ENCODE data around the gene RPL10A. TPM values are rescaled to one million over a fixed set of nuclear protein-coding genes. Genes with fewer than 3 reads are reported as not detected.
"Not testable (repeated sequence)": the region's sequence is repeated elsewhere in the genome, so short reads cannot be mapped to it uniquely, and the experiment has no call there.

The RPL10A gene
- total RNA-seq, 1 donor from 2014 or later: 1,245 TPM

GRCh38 chr6:35511562-35511941, 43.4 kb downstream of the RPL10A start:
- Mint-ChIP-seq H3K27ac (ENCODE audit: unreplicated experiment) (no peak overlapping the region), H3K4me1 (ENCODE audit: unreplicated experiment) (no peaks in the 10 kb centered on the region), H3K4me3 (ENCODE audit: unreplicated experiment) (no peak overlapping the region), H3K9me3 (ENCODE audit: unreplicated experiment) (no peaks in the 10 kb centered on the region), H3K27me3 (ENCODE audit: unreplicated experiment) (no peaks in the 10 kb centered on the region), H3K36me3 (ENCODE audit: unreplicated experiment) (no peaks in the 10 kb centered on the region)
- DNase-seq (ENCODE audit: extremely low spot score, unreplicated experiment): no peak
- TF ChIP-seq CTCF (IDR thresholded peaks at IDR 0.05): no peak

GRCh38 chr6:35512006-35512405, 43.8 kb downstream of the RPL10A start:
- no peak overlapping the region for H3K4me3 Mint-ChIP-seq (ENCODE audit: unreplicated experiment)
- no peaks in the 10 kb centered on the region for H3K9me3 Mint-ChIP-seq (ENCODE audit: unreplicated experiment)
- H3K4me1 Mint-ChIP-seq (ENCODE audit: unreplicated experiment): no peaks in the 10 kb centered on the region
- no peaks in the 10 kb centered on the region for H3K36me3 Mint-ChIP-seq (ENCODE audit: unreplicated experiment)
- TF ChIP-seq CTCF (IDR thresholded peaks at IDR 0.05): no peak
- no peaks in the 10 kb centered on the region for H3K27me3 Mint-ChIP-seq (ENCODE audit: unreplicated experiment)
- H3K27ac Mint-ChIP-seq (ENCODE audit: unreplicated experiment): no peak overlapping the region
- no peak for DNase-seq (ENCODE audit: extremely low spot score, unreplicated experiment)

- no peak within 1 kb of the TSS for H3K27ac Mint-ChIP-seq (ENCODE audit: unreplicated experiment)
- TF ChIP-seq CTCF (IDR thresholded peaks at IDR 0.05): no peak
- no peaks in the 10 kb centered on the region for H3K9me3 Mint-ChIP-seq (ENCODE audit: unreplicated experiment)
- H3K27me3 Mint-ChIP-seq (ENCODE audit: unreplicated experiment): no peaks in the 10 kb centered on the region
- no peaks in the 10 kb centered on the region for H3K36me3 Mint-ChIP-seq (ENCODE audit: unreplicated experiment)
- no peaks in the 10 kb centered on the region for H3K4me1 Mint-ChIP-seq (ENCODE audit: unreplicated experiment)
- H3K4me3 Mint-ChIP-seq (ENCODE audit: unreplicated experiment): no peak within 1 kb of the TSS
- no peak for DNase-seq (ENCODE audit: extremely low spot score, unreplicated experiment)
These were observed 44.5 kb downstream of the RPL10A start, which contains the start of gene TULP1 for GRCh38 chr6:35512740-35513139. TSS of gene TULP1 (minus strand) at chr6:35512896. CDS start at chr6:35512858, 38 bp downstream.

GRCh38 chr6:35514587-35514986, 46.4 kb downstream of the RPL10A start:
- Mint-ChIP-seq H3K4me3 (ENCODE audit: unreplicated experiment) (no peak overlapping the region), H3K4me1 (ENCODE audit: unreplicated experiment) (no peaks in the 10 kb centered on the region), H3K36me3 (ENCODE audit: unreplicated experiment) (no peaks in the 10 kb centered on the region), H3K27ac (ENCODE audit: unreplicated experiment) (no peak overlapping the region), H3K9me3 (ENCODE audit: unreplicated experiment) (no peaks in the 10 kb centered on the region), H3K27me3 (ENCODE audit: unreplicated experiment) (no peaks in the 10 kb centered on the region)
- no peak for DNase-seq (ENCODE audit: extremely low spot score, unreplicated experiment)
- no peak for TF ChIP-seq CTCF (IDR thresholded peaks at IDR 0.05)

- not testable (repeated sequence) for H3K9me3 Mint-ChIP-seq (ENCODE audit: unreplicated experiment); H3K4me1 Mint-ChIP-seq (ENCODE audit: unreplicated experiment); H3K4me3 Mint-ChIP-seq (ENCODE audit: unreplicated experiment); DNase-seq (ENCODE audit: extremely low spot score, unreplicated experiment); H3K27ac Mint-ChIP-seq (ENCODE audit: unreplicated experiment); H3K36me3 Mint-ChIP-seq (ENCODE audit: unreplicated experiment); H3K27me3 Mint-ChIP-seq (ENCODE audit: unreplicated experiment)
These were observed 47.7 kb downstream of the RPL10A start for GRCh38 chr6:35515939-35516338.

GRCh38 chr6:35516712-35517111, 48.5 kb downstream of the RPL10A start:
- no peak for DNase-seq (ENCODE audit: extremely low spot score, unreplicated experiment)
- no peak for TF ChIP-seq CTCF (IDR thresholded peaks at IDR 0.05)
- Mint-ChIP-seq H3K36me3 (ENCODE audit: unreplicated experiment) (no peaks in the 10 kb centered on the region), H3K4me1 (ENCODE audit: unreplicated experiment) (no peaks in the 10 kb centered on the region), H3K27me3 (ENCODE audit: unreplicated experiment) (no peaks in the 10 kb centered on the region), H3K9me3 (ENCODE audit: unreplicated experiment) (no peaks in the 10 kb centered on the region), H3K4me3 (ENCODE audit: unreplicated experiment) (no peak overlapping the region), H3K27ac (ENCODE audit: unreplicated experiment) (no peak overlapping the region)

GRCh38 chr6:35517978-35518377, 49.8 kb downstream of the RPL10A start:
- DNase-seq (ENCODE audit: extremely low spot score, unreplicated experiment): not testable (repeated sequence)

More at GRCh38 chr6:35517978-35518377, 49.8 kb downstream of the RPL10A start:
- not testable (repeated sequence) for H3K4me1 Mint-ChIP-seq (ENCODE audit: unreplicated experiment); H3K36me3 Mint-ChIP-seq (ENCODE audit: unreplicated experiment); H3K4me3 Mint-ChIP-seq (ENCODE audit: unreplicated experiment); H3K27ac Mint-ChIP-seq (ENCODE audit: unreplicated experiment); H3K27me3 Mint-ChIP-seq (ENCODE audit: unreplicated experiment); H3K9me3 Mint-ChIP-seq (ENCODE audit: unreplicated experiment)
